ENCODE results near the gene AFAP1L2. TPM values are rescaled to one million over a fixed set of nuclear protein-coding genes. Genes with fewer than 3 reads are reported as not detected.

Gene AFAP1L2
- polyA plus RNA-seq, 3 donors, result 0.01 to 0.43 TPM; not detected in 1

GRCh38 chr10:114288424-114289095 is 115.7 kb downstream of the AFAP1L2 start:
- intact Hi-C loops (cut with micrococcal nuclease), result no loop called here
- TF ChIP-seq CTCF (IDR thresholded peaks at IDR 0.05), result no peak

GRCh38 chr10:114286921-114287320 is 117.4 kb downstream of the AFAP1L2 start:
- no peaks in the 10 kb centered on the region for H3K9me3 ChIP-seq (replicated peaks in 1 of 2; ENCODE audit: control insufficient read depth in 1 of 2, insufficient read depth in 1 of 2, low read length in 2 of 2)
- Mint-ChIP-seq H3K9me3 (peaks cover 0 to 7% (median 0%) of the 10 kb centered on the region in 7 donors), H3K27me3 (ENCODE audit: low read depth in 3 of 3) (peaks cover 0 to 2% (median 1%) of the 10 kb centered on the region in 3 donors), H3K36me3 (no peaks in the 10 kb centered on the region), H3K4me3 (no peak overlapping the region), H3K4me1 (peaks cover 2% of the 10 kb centered on the region), H3K27ac (no peak overlapping the region)
- H3K27me3 ChIP-seq (ENCODE audit: control insufficient read depth in 2 of 2, insufficient read depth in 2 of 2, low read length in 2 of 2), result no peaks in the 10 kb centered on the region
- H3K4me3 ChIP-seq (replicated peaks in 1 of 3; ENCODE audit: low read depth in 2 of 3, low read length in 3 of 3), result no peak overlapping the region
- no peak overlapping the region for H3K9ac ChIP-seq (ENCODE audit: insufficient read depth, low read length, poor library complexity, severe bottlenecking)
- H4K20me1 ChIP-seq (ENCODE audit: insufficient read depth, low read length), result no peaks in the 10 kb centered on the region
- H3K4me1 ChIP-seq (ENCODE audit: control insufficient read depth in 1 of 2, insufficient read depth in 2 of 2, low read length in 2 of 2), result no peaks in the 10 kb centered on the region
- no peak for DNase-seq
- intact Hi-C loops (cut with micrococcal nuclease), result no loop called here
- H3K36me3 ChIP-seq (replicated peaks in 1 of 2; ENCODE audit: control insufficient read depth in 1 of 2, insufficient read depth in 2 of 2, low read length in 2 of 2), result no peaks in the 10 kb centered on the region
- no peaks in the 10 kb centered on the region for H3K79me2 ChIP-seq (ENCODE audit: insufficient read depth, low read length)
- H3K4me2 ChIP-seq (replicated peaks; ENCODE audit: extremely low read depth, low read length, poor library complexity, severe bottlenecking), result no peak overlapping the region
- 93% methylated on average over 6 of the region's 8 CpGs for WGBS (ENCODE audit: insufficient coverage)
- H3K27ac ChIP-seq (ENCODE audit: low read depth in 1 of 2, low read length in 2 of 2), result no peak overlapping the region
- H2AFZ ChIP-seq (ENCODE audit: insufficient read depth, low read depth, low read length, poor library complexity, severe bottlenecking), result no peak overlapping the region
- TF ChIP-seq CTCF (IDR thresholded peaks at IDR 0.05), result no peak

More at GRCh38 chr10:114288424-114289095, 115.7 kb downstream of the AFAP1L2 start:
- WGBS (ENCODE audit: insufficient coverage), result 81% methylated on average over 8 of the region's 11 CpGs
- H3K9me3 Mint-ChIP-seq, result peaks cover 0 to 4% (median 0%) of the 10 kb centered on the region in 7 donors
- H3K27me3 Mint-ChIP-seq (ENCODE audit: low read depth in 3 of 3), result peaks cover 0 to 2% (median 1%) of the 10 kb centered on the region in 3 donors
- no peaks in the 10 kb centered on the region for H4K20me1 ChIP-seq (ENCODE audit: insufficient read depth, low read length)
- H3K4me1 Mint-ChIP-seq, result no peaks in the 10 kb centered on the region
- H3K4me3 Mint-ChIP-seq, result no peak overlapping the region
- H3K4me2 ChIP-seq (replicated peaks; ENCODE audit: extremely low read depth, low read length, poor library complexity, severe bottlenecking), result no peak overlapping the region
- no peak overlapping the region for H3K9ac ChIP-seq (ENCODE audit: insufficient read depth, low read length, poor library complexity, severe bottlenecking)
- H3K4me1 ChIP-seq (ENCODE audit: control insufficient read depth in 1 of 2, insufficient read depth in 2 of 2, low read length in 2 of 2), result no peaks in the 10 kb centered on the region
- H3K79me2 ChIP-seq (ENCODE audit: insufficient read depth, low read length), result no peaks in the 10 kb centered on the region
- no peaks in the 10 kb centered on the region for H3K9me3 ChIP-seq (replicated peaks in 1 of 2; ENCODE audit: control insufficient read depth in 1 of 2, insufficient read depth in 1 of 2, low read length in 2 of 2)
- H3K4me3 ChIP-seq (replicated peaks in 1 of 3; ENCODE audit: low read depth in 2 of 3, low read length in 3 of 3), result no peak overlapping the region
- no peak for DNase-seq
- no peaks in the 10 kb centered on the region for H3K27me3 ChIP-seq (ENCODE audit: control insufficient read depth in 2 of 2, insufficient read depth in 2 of 2, low read length in 2 of 2)
- H2AFZ ChIP-seq (ENCODE audit: insufficient read depth, low read depth, low read length, poor library complexity, severe bottlenecking), result no peak overlapping the region
- no peaks in the 10 kb centered on the region for H3K36me3 Mint-ChIP-seq
- no peak overlapping the region for H3K27ac Mint-ChIP-seq
- H3K27ac ChIP-seq (ENCODE audit: low read depth in 1 of 2, low read length in 2 of 2), result no peak overlapping the region
- H3K36me3 ChIP-seq (replicated peaks in 1 of 2; ENCODE audit: control insufficient read depth in 1 of 2, insufficient read depth in 2 of 2, low read length in 2 of 2), result no peaks in the 10 kb centered on the region
